K562 (cell line): ENCODE data around the gene FDX2. TPM values are rescaled to one million over a fixed set of nuclear protein-coding genes. Genes with fewer than 3 reads are reported as not detected.

Source experiments
- EZH2 ChIP-seq: IDR thresholded peaks from 2 replicates; pipeline ENCODE4 v1.6.1; 2012; ENCODE audit warnings: low read depth, mild to moderate bottlenecking, inconsistent platforms, low read length, borderline replicate concordance
- MYC ChIP-seq, 2 experiments: fragments of 250-450 bp in 1 of 2; sonication (Bioruptor Pico) in 1 of 2; IDR thresholded peaks; 2 replicates each; pipeline versions ENCODE4 v1.5.1 to v1.6.1; 2012 to 2021; ENCODE audit warnings: low read depth in 2 of 2, borderline replicate concordance in 1 of 2, improper control_type of control experiment in 1 of 2, low read length in 1 of 2, mild to moderate bottlenecking in 1 of 2, moderate library complexity in 1 of 2
- NEUROD1 ChIP-seq: fragments of 150-350 bp; IDR thresholded peaks from 2 replicates; pipeline ENCODE4 v1.6.1; 2014; ENCODE audit warnings: borderline replicate concordance, low read length, low read depth; ENCODE audit not compliant: partially characterized antibody
- PYGO2 ChIP-seq: fragments of 450-650 bp; IDR thresholded peaks from 2 replicates; pipeline ENCODE4 v1.6.1; 2016; ENCODE audit warnings: mild to moderate bottlenecking, missing genetic modification characterization, moderate library complexity, missing compliant biosample characterization
- polyA plus RNA-seq, 8 experiments: library from polyadenylated mRNA; depleted of rRNA in 4 of 8; stranded (reverse) in 5 of 8; unstranded in 3 of 8; fragments of >200 nt; fragmentation: Nextera tagmentation in 2 of 8; fragmentation: Illumina TruSeq in 1 of 8; extraction: Ambion mirVana in 2 of 8; extraction: Trizol in 1 of 8; gene quantifications; 2 replicates each; pipeline versions ENCODE4 v1.2.1 to v1.2.3, GENCODE V29; 2011 to 2014; ENCODE audit warnings: inconsistent platforms in 1 of 8, missing spikeins in 1 of 8
- total RNA-seq, 7 experiments: library from RNA; depleted of rRNA in 6 of 7; stranded (reverse); fragments of >200 nt in 6 of 7; fragmentation: Illumina TruSeq in 2 of 7; extraction: Trizol in 2 of 7; gene quantifications; 2 replicates each; pipeline versions ENCODE4 v1.2.1 to v1.2.3, GENCODE V29; 2011 to 2021; ENCODE audit warnings: low replicate concordance in 1 of 7
- TF ChIP-seq, protein P1 (sequence below), 3 experiments: IDR thresholded peaks in 2 of 3; conservative IDR thresholded peaks in 1 of 3; 2 replicates each; pipeline ENCODE4 v1.5.1; 2011 to 2012; ENCODE audit warnings: low read length in 3 of 3, mild to moderate bottlenecking in 3 of 3, control low read depth in 2 of 3, improper control_type of control experiment in 1 of 3, inconsistent platforms in 1 of 3, low read depth in 1 of 3, mixed read lengths in 1 of 3, moderate library complexity in 1 of 3; ENCODE audit not compliant: insufficient read depth in 2 of 3
- TF ChIP-seq, protein P2 (sequence below), 2 experiments: fragments of 150-350 bp in 1 of 2; IDR thresholded peaks; 2 replicates each; pipeline ENCODE4 v1.6.1; 2012 to 2016; ENCODE audit warnings: low read depth in 2 of 2, low read length in 2 of 2, mild to moderate bottlenecking in 1 of 2, moderate library complexity in 1 of 2
- TF ChIP-seq, protein P3 (sequence below): fragments of 200-600 bp; sonication (generic); IDR thresholded peaks from one replicate; pipeline ENCODE4 v1.6.1; 2012; ENCODE audit warnings: mild to moderate bottlenecking, low read depth, low read length, inconsistent platforms

Gene FDX2
- total and polyA plus RNA-seq, 9 of the 15 experiments (the other 6 are each of a cell fraction or from before 2014, with no cell fraction given), result 2.5 to 49.8 (median 29.7) TPM

DNA sequence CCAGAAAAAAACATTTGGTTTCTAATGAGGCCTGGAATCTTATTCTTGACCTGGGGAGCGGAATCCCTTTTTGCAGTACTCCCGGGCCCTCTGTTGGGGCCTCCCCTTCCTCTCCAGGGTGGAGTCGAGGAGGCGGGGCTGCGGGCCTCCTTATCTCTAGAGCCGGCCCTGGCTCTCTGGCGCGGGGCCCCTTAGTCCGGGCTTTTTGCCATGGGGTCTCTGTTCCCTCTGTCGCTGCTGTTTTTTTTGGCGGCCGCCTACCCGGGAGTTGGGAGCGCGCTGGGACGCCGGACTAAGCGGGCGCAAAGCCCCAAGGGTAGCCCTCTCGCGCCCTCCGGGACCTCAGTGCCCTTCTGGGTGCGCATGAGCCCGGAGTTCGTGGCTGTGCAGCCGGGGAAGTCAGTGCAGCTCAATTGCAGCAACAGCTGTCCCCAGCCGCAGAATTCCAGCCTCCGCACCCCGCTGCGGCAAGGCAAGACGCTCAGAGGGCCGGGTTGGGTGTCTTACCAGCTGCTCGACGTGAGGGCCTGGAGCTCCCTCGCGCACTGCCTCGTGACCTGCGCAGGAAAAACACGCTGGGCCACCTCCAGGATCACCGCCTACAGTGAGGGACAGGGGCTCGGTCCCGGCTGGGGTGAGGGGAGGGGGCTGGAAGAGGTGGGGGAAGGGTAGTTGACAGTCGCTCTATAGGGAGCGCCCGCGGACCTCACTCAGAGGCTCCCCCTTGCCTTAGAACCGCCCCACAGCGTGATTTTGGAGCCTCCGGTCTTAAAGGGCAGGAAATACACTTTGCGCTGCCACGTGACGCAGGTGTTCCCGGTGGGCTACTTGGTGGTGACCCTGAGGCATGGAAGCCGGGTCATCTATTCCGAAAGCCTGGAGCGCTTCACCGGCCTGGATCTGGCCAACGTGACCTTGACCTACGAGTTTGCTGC, 28.7 kb downstream of the FDX2 start, which contains the start of gene ICAM4 (continued):
- TF ChIP-seq, protein P1, sequence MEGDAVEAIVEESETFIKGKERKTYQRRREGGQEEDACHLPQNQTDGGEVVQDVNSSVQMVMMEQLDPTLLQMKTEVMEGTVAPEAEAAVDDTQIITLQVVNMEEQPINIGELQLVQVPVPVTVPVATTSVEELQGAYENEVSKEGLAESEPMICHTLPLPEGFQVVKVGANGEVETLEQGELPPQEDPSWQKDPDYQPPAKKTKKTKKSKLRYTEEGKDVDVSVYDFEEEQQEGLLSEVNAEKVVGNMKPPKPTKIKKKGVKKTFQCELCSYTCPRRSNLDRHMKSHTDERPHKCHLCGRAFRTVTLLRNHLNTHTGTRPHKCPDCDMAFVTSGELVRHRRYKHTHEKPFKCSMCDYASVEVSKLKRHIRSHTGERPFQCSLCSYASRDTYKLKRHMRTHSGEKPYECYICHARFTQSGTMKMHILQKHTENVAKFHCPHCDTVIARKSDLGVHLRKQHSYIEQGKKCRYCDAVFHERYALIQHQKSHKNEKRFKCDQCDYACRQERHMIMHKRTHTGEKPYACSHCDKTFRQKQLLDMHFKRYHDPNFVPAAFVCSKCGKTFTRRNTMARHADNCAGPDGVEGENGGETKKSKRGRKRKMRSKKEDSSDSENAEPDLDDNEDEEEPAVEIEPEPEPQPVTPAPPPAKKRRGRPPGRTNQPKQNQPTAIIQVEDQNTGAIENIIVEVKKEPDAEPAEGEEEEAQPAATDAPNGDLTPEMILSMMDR (IDR thresholded peaks at IDR 0.05 in 2 of 3, conservative IDR thresholded peaks at IDR 0.05 in 1 of 3; ENCODE audit: insufficient read depth in 2 of 3, low read depth in 1 of 3, low read length in 3 of 3), result peak in 1 of 3 experiments; percentile 26; a peak in 2 of 6 replicates
- TF ChIP-seq, protein P2, sequence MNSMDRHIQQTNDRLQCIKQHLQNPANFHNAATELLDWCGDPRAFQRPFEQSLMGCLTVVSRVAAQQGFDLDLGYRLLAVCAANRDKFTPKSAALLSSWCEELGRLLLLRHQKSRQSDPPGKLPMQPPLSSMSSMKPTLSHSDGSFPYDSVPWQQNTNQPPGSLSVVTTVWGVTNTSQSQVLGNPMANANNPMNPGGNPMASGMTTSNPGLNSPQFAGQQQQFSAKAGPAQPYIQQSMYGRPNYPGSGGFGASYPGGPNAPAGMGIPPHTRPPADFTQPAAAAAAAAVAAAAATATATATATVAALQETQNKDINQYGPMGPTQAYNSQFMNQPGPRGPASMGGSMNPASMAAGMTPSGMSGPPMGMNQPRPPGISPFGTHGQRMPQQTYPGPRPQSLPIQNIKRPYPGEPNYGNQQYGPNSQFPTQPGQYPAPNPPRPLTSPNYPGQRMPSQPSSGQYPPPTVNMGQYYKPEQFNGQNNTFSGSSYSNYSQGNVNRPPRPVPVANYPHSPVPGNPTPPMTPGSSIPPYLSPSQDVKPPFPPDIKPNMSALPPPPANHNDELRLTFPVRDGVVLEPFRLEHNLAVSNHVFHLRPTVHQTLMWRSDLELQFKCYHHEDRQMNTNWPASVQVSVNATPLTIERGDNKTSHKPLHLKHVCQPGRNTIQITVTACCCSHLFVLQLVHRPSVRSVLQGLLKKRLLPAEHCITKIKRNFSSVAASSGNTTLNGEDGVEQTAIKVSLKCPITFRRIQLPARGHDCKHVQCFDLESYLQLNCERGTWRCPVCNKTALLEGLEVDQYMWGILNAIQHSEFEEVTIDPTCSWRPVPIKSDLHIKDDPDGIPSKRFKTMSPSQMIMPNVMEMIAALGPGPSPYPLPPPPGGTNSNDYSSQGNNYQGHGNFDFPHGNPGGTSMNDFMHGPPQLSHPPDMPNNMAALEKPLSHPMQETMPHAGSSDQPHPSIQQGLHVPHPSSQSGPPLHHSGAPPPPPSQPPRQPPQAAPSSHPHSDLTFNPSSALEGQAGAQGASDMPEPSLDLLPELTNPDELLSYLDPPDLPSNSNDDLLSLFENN (IDR thresholded peaks at IDR 0.05; ENCODE audit: low read depth in 2 of 2, low read length in 2 of 2), result no peak
- TF ChIP-seq, protein P3, sequence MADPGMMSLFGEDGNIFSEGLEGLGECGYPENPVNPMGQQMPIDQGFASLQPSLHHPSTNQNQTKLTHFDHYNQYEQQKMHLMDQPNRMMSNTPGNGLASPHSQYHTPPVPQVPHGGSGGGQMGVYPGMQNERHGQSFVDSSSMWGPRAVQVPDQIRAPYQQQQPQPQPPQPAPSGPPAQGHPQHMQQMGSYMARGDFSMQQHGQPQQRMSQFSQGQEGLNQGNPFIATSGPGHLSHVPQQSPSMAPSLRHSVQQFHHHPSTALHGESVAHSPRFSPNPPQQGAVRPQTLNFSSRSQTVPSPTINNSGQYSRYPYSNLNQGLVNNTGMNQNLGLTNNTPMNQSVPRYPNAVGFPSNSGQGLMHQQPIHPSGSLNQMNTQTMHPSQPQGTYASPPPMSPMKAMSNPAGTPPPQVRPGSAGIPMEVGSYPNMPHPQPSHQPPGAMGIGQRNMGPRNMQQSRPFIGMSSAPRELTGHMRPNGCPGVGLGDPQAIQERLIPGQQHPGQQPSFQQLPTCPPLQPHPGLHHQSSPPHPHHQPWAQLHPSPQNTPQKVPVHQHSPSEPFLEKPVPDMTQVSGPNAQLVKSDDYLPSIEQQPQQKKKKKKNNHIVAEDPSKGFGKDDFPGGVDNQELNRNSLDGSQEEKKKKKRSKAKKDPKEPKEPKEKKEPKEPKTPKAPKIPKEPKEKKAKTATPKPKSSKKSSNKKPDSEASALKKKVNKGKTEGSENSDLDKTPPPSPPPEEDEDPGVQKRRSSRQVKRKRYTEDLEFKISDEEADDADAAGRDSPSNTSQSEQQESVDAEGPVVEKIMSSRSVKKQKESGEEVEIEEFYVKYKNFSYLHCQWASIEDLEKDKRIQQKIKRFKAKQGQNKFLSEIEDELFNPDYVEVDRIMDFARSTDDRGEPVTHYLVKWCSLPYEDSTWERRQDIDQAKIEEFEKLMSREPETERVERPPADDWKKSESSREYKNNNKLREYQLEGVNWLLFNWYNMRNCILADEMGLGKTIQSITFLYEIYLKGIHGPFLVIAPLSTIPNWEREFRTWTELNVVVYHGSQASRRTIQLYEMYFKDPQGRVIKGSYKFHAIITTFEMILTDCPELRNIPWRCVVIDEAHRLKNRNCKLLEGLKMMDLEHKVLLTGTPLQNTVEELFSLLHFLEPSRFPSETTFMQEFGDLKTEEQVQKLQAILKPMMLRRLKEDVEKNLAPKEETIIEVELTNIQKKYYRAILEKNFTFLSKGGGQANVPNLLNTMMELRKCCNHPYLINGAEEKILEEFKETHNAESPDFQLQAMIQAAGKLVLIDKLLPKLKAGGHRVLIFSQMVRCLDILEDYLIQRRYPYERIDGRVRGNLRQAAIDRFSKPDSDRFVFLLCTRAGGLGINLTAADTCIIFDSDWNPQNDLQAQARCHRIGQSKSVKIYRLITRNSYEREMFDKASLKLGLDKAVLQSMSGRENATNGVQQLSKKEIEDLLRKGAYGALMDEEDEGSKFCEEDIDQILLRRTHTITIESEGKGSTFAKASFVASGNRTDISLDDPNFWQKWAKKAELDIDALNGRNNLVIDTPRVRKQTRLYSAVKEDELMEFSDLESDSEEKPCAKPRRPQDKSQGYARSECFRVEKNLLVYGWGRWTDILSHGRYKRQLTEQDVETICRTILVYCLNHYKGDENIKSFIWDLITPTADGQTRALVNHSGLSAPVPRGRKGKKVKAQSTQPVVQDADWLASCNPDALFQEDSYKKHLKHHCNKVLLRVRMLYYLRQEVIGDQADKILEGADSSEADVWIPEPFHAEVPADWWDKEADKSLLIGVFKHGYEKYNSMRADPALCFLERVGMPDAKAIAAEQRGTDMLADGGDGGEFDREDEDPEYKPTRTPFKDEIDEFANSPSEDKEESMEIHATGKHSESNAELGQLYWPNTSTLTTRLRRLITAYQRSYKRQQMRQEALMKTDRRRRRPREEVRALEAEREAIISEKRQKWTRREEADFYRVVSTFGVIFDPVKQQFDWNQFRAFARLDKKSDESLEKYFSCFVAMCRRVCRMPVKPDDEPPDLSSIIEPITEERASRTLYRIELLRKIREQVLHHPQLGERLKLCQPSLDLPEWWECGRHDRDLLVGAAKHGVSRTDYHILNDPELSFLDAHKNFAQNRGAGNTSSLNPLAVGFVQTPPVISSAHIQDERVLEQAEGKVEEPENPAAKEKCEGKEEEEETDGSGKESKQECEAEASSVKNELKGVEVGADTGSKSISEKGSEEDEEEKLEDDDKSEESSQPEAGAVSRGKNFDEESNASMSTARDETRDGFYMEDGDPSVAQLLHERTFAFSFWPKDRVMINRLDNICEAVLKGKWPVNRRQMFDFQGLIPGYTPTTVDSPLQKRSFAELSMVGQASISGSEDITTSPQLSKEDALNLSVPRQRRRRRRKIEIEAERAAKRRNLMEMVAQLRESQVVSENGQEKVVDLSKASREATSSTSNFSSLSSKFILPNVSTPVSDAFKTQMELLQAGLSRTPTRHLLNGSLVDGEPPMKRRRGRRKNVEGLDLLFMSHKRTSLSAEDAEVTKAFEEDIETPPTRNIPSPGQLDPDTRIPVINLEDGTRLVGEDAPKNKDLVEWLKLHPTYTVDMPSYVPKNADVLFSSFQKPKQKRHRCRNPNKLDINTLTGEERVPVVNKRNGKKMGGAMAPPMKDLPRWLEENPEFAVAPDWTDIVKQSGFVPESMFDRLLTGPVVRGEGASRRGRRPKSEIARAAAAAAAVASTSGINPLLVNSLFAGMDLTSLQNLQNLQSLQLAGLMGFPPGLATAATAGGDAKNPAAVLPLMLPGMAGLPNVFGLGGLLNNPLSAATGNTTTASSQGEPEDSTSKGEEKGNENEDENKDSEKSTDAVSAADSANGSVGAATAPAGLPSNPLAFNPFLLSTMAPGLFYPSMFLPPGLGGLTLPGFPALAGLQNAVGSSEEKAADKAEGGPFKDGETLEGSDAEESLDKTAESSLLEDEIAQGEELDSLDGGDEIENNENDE, result no peak
- TF ChIP-seq MYC (IDR thresholded peaks at IDR 0.05; ENCODE audit: low read depth, low read length) (peak; percentile 59), MYC (CRISPR knock-in tag; IDR thresholded peaks at IDR 0.05; ENCODE audit: borderline replicate concordance, low read depth) (peak; percentile 70; the same call in 1 of the 2 replicates), EZH2 (no peak), NEUROD1 (no peak), PYGO2 (tag) (no peak)
